ENCODE results near the gene BSG. TPM values are rescaled to one million over a fixed set of nuclear protein-coding genes. Genes with fewer than 3 reads are reported as not detected.

BSG gene
- total RNA-seq, 1 experiment from 2014 or later: 758 TPM

DNA sequence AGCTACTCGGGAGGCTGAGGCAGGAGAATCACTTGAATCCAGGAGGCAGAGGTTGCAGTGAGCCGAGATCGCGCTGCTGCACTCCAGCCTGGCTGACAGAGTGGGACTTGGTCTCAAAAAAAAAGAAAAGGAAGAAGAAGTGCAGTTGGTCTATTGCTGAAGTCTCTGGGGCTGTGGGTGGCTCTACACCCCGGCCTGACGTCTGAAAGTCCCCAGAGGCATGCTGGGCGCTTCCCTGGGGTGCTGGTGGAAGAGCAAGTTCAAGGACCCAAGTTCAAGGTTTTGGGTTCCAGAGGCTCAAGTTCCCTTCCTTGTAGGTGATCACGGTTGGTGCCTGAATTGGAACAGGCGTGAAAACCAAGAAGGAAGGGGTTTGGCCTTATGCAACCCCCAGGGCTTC lies 21.1 kb downstream of the BSG start:
- ATAC-seq: no peak

DNA sequence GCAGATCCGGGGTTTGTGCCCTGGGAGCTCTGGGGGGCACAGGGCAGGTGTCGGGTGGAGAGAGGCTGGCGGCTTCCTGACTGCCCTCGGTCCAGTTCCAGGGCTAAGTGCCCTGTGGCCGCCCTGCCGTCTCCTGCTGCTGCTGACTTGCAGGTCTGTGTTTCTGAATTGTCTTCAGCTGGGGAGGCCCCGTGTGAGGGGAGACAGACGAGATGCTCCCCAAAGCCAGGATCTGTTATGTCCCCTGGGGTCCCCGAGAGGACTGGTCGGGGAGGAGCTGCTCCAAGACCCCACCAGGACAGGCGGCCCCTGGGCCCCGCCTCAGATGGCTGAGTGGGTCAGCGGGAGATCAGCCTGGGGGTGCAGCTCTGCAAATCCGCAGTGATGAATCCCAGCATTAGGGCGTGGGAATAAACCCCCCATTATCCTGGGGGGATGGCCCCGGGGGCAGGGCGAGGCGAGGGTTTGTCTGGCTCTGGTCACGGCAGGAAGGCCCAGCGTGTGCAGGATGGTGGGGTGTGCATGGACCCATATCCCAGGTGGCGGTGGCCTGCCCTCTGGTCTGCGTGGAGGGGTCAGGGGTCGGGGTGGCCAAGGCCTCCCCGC lies 22.0 kb downstream of the BSG start:
- TF ChIP-seq, protein P1, sequence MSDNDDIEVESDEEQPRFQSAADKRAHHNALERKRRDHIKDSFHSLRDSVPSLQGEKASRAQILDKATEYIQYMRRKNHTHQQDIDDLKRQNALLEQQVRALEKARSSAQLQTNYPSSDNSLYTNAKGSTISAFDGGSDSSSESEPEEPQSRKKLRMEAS (CRISPR knock-in tag; IDR thresholded peaks at IDR 0.05): no peak
- TF ChIP-seq NR1H2 (CRISPR knock-in tag; IDR thresholded peaks at IDR 0.05) (no peak), NFYB (CRISPR knock-in tag; conservative IDR thresholded peaks at IDR 0.05; ENCODE audit: low read depth) (no peak), TCF7 (CRISPR knock-in tag; IDR thresholded peaks at IDR 0.05; ENCODE audit: low read depth) (no peak), IRF2 (CRISPR knock-in tag; IDR thresholded peaks at IDR 0.05; ENCODE audit: borderline replicate concordance, low read depth) (no peak), HMGA2 (CRISPR knock-in tag; IDR thresholded peaks at IDR 0.05) (no peak), RELA (CRISPR knock-in tag; IDR thresholded peaks at IDR 0.05; ENCODE audit: borderline replicate concordance) (no peak), MYBL2 (CRISPR knock-in tag; IDR thresholded peaks at IDR 0.05) (no peak), ZNF423 (CRISPR knock-in tag; IDR thresholded peaks at IDR 0.05) (no peak), MXD4 (CRISPR knock-in tag; IDR thresholded peaks at IDR 0.05; ENCODE audit: borderline replicate concordance) (no peak)
- TF ChIP-seq, protein P2, sequence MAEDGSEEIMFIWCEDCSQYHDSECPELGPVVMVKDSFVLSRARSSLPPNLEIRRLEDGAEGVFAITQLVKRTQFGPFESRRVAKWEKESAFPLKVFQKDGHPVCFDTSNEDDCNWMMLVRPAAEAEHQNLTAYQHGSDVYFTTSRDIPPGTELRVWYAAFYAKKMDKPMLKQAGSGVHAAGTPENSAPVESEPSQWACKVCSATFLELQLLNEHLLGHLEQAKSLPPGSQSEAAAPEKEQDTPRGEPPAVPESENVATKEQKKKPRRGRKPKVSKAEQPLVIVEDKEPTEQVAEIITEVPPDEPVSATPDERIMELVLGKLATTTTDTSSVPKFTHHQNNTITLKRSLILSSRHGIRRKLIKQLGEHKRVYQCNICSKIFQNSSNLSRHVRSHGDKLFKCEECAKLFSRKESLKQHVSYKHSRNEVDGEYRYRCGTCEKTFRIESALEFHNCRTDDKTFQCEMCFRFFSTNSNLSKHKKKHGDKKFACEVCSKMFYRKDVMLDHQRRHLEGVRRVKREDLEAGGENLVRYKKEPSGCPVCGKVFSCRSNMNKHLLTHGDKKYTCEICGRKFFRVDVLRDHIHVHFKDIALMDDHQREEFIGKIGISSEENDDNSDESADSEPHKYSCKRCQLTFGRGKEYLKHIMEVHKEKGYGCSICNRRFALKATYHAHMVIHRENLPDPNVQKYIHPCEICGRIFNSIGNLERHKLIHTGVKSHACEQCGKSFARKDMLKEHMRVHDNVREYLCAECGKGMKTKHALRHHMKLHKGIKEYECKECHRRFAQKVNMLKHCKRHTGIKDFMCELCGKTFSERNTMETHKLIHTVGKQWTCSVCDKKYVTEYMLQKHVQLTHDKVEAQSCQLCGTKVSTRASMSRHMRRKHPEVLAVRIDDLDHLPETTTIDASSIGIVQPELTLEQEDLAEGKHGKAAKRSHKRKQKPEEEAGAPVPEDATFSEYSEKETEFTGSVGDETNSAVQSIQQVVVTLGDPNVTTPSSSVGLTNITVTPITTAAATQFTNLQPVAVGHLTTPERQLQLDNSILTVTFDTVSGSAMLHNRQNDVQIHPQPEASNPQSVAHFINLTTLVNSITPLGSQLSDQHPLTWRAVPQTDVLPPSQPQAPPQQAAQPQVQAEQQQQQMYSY (CRISPR knock-in tag; IDR thresholded peaks at IDR 0.05): no peak
- TF ChIP-seq, protein P3, sequence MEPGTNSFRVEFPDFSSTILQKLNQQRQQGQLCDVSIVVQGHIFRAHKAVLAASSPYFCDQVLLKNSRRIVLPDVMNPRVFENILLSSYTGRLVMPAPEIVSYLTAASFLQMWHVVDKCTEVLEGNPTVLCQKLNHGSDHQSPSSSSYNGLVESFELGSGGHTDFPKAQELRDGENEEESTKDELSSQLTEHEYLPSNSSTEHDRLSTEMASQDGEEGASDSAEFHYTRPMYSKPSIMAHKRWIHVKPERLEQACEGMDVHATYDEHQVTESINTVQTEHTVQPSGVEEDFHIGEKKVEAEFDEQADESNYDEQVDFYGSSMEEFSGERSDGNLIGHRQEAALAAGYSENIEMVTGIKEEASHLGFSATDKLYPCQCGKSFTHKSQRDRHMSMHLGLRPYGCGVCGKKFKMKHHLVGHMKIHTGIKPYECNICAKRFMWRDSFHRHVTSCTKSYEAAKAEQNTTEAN (CRISPR knock-in tag; IDR thresholded peaks at IDR 0.05): no peak
- TF ChIP-seq, protein P4, sequence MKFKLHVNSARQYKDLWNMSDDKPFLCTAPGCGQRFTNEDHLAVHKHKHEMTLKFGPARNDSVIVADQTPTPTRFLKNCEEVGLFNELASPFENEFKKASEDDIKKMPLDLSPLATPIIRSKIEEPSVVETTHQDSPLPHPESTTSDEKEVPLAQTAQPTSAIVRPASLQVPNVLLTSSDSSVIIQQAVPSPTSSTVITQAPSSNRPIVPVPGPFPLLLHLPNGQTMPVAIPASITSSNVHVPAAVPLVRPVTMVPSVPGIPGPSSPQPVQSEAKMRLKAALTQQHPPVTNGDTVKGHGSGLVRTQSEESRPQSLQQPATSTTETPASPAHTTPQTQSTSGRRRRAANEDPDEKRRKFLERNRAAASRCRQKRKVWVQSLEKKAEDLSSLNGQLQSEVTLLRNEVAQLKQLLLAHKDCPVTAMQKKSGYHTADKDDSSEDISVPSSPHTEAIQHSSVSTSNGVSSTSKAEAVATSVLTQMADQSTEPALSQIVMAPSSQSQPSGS (CRISPR knock-in tag; IDR thresholded peaks at IDR 0.05; ENCODE audit: borderline replicate concordance, low read depth): no peak
- TF ChIP-seq, protein P5, sequence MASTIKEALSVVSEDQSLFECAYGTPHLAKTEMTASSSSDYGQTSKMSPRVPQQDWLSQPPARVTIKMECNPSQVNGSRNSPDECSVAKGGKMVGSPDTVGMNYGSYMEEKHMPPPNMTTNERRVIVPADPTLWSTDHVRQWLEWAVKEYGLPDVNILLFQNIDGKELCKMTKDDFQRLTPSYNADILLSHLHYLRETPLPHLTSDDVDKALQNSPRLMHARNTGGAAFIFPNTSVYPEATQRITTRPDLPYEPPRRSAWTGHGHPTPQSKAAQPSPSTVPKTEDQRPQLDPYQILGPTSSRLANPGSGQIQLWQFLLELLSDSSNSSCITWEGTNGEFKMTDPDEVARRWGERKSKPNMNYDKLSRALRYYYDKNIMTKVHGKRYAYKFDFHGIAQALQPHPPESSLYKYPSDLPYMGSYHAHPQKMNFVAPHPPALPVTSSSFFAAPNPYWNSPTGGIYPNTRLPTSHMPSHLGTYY (CRISPR knock-in tag; IDR thresholded peaks at IDR 0.05): no peak
- TF ChIP-seq, protein P6, sequence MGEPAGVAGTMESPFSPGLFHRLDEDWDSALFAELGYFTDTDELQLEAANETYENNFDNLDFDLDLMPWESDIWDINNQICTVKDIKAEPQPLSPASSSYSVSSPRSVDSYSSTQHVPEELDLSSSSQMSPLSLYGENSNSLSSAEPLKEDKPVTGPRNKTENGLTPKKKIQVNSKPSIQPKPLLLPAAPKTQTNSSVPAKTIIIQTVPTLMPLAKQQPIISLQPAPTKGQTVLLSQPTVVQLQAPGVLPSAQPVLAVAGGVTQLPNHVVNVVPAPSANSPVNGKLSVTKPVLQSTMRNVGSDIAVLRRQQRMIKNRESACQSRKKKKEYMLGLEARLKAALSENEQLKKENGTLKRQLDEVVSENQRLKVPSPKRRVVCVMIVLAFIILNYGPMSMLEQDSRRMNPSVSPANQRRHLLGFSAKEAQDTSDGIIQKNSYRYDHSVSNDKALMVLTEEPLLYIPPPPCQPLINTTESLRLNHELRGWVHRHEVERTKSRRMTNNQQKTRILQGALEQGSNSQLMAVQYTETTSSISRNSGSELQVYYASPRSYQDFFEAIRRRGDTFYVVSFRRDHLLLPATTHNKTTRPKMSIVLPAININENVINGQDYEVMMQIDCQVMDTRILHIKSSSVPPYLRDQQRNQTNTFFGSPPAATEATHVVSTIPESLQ (CRISPR knock-in tag; IDR thresholded peaks at IDR 0.05): no peak
- TF ChIP-seq, protein P7, sequence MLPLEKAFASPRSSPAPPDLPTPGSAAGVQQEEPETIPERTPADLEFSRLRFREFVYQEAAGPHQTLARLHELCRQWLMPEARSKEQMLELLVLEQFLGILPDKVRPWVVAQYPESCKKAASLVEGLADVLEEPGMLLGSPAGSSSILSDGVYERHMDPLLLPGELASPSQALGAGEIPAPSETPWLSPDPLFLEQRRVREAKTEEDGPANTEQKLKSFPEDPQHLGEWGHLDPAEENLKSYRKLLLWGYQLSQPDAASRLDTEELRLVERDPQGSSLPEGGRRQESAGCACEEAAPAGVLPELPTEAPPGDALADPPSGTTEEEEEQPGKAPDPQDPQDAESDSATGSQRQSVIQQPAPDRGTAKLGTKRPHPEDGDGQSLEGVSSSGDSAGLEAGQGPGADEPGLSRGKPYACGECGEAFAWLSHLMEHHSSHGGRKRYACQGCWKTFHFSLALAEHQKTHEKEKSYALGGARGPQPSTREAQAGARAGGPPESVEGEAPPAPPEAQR (CRISPR knock-in tag; IDR thresholded peaks at IDR 0.05): no peak
- POLR2A ChIA-PET: no interaction called here
- DNase-seq (ENCODE audit: low spot score) (no peak), ATAC-seq (no peak)
- CTCF ChIA-PET: no interaction called here
- Mint-ChIP-seq H3K9me3 (no peaks in the 10 kb centered on the region), H3K27me3 (ENCODE audit: low read depth) (peaks cover 28% of the 10 kb centered on the region), H3K4me3 (no peak overlapping the region), H3K27ac (no peak overlapping the region), H3K36me3 (no peaks in the 10 kb centered on the region), H3K4me1 (no peaks in the 10 kb centered on the region)

More for the DNA sequence above, 21.1 kb downstream of the BSG start:
- Mint-ChIP-seq H3K9me3 (no peaks in the 10 kb centered on the region), H3K36me3 (no peaks in the 10 kb centered on the region), H3K27me3 (ENCODE audit: low read depth) (peaks cover 37% of the 10 kb centered on the region), H3K4me3 (no peak overlapping the region), H3K4me1 (no peaks in the 10 kb centered on the region), H3K27ac (no peak overlapping the region)
- ChIA-PET POLR2A (no interaction called here), CTCF (no interaction called here)
- TF ChIP-seq ZBTB21 (CRISPR knock-in tag; IDR thresholded peaks at IDR 0.05; ENCODE audit: borderline replicate concordance) (no peak), TP53 (CRISPR knock-in tag; IDR thresholded peaks at IDR 0.05) (no peak), SMAD3 (CRISPR knock-in tag; IDR thresholded peaks at IDR 0.05; ENCODE audit: borderline replicate concordance) (no peak), NR3C1 (CRISPR knock-in tag; conservative IDR thresholded peaks at IDR 0.05; ENCODE audit: low read depth) (no peak), SP1 (CRISPR knock-in tag; conservative IDR thresholded peaks at IDR 0.05) (no peak), ZNF219 (CRISPR knock-in tag; IDR thresholded peaks at IDR 0.05; ENCODE audit: borderline replicate concordance) (no peak), ZNF396 (CRISPR knock-in tag; IDR thresholded peaks at IDR 0.05; ENCODE audit: borderline replicate concordance) (no peak)
- TF ChIP-seq, protein P8, sequence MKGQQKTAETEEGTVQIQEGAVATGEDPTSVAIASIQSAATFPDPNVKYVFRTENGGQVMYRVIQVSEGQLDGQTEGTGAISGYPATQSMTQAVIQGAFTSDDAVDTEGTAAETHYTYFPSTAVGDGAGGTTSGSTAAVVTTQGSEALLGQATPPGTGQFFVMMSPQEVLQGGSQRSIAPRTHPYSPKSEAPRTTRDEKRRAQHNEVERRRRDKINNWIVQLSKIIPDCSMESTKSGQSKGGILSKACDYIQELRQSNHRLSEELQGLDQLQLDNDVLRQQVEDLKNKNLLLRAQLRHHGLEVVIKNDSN (CRISPR knock-in tag; IDR thresholded peaks at IDR 0.05): no peak
- TF ChIP-seq, protein P9, sequence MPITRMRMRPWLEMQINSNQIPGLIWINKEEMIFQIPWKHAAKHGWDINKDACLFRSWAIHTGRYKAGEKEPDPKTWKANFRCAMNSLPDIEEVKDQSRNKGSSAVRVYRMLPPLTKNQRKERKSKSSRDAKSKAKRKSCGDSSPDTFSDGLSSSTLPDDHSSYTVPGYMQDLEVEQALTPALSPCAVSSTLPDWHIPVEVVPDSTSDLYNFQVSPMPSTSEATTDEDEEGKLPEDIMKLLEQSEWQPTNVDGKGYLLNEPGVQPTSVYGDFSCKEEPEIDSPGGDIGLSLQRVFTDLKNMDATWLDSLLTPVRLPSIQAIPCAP (CRISPR knock-in tag; IDR thresholded peaks at IDR 0.05): no peak
- DNase-seq (ENCODE audit: low spot score): no peak

Data from WTC11 (cell line).